Adrenal gland (tissue), 12 donors: ENCODE results near the gene AGPAT3. TPM values are rescaled to one million over a fixed set of nuclear protein-coding genes. Genes with fewer than 3 reads are reported as not detected.

Experiments
- DNase-seq, 7 donors: peaks; one replicate each; pipeline ENCODE4 v3.0.0-alpha.2; 2019 to 2020
- H3K27ac ChIP-seq, 5 donors: fragments of 200-600 bp; sonication (generic) in 4 of 5; 1 replicate in 3 of 5; 2 replicates in 2 of 5; pipeline versions ENCODE4 v1.5.1 to v1.8.0; 2016 to 2020; ENCODE audit warnings: mild to moderate bottlenecking in 1 of 5
- H3K27me3 ChIP-seq: fragments of 200-600 bp; 2 replicates; pipeline ENCODE4 v1.8.0; 2021
- H3K36me3 ChIP-seq, 2 donors: fragments of 200-600 bp; replicated peaks in 1 of 2; 1 replicate in 1 of 2; 2 replicates in 1 of 2; pipeline versions ENCODE4 v1.5.1 to v1.8.0; 2018 to 2022
- H3K4me1 ChIP-seq, 2 donors: fragments of 200-600 bp; replicated peaks in 1 of 2; 1 replicate in 1 of 2; 2 replicates in 1 of 2; pipeline versions ENCODE4 v1.5.1 to v1.8.0; 2018 to 2021
- H3K4me3 ChIP-seq, 4 donors: fragments of 200-600 bp; sonication (generic) in 3 of 4; one replicate each; pipeline ENCODE4 v1.5.1; 2016 to 2018
- H3K9me3 ChIP-seq, 3 donors: fragments of 200-600 bp; sonication (generic) in 1 of 3; replicated peaks in 1 of 3; 1 replicate in 2 of 3; 2 replicates in 1 of 3; pipeline versions ENCODE4 v1.5.1 to v1.8.0; 2016 to 2021
- CTCF ChIP-seq, 6 experiments: fragments of 450-650 bp in 4 of 6; fragments of 200-600 bp in 2 of 6; sonication (generic) in 1 of 6; IDR thresholded peaks; 1 replicate in 5 of 6; 2 replicates in 1 of 6; pipeline versions ENCODE4 v1.5.1 to v1.8.0; 2016 to 2021; ENCODE audit warnings: antibody characterized with exemption in 6 of 6, mild to moderate bottlenecking in 2 of 6, moderate library complexity in 1 of 6
- POLR2A ChIP-seq, 2 donors: fragments of 450-650 bp; IDR thresholded peaks; one replicate each; pipeline ENCODE4 v1.6.1; 2017; ENCODE audit warnings: antibody characterized with exemption in 2 of 2, mild to moderate bottlenecking in 2 of 2, moderate library complexity in 1 of 2
- WGBS, 4 donors: extraction: QIAGEN DNeasy Blood & Tissue Kit in 2 of 4; methylation state at CpG; one replicate each; pipeline versions ENCODE4 v1.1.5 to v1.1.7; 2013 to 2017; 5-methylcytosine and 5-hydroxymethylcytosine counted together
- intact Hi-C, 2 donors: fragments of 100-400 bp; cut with DNase I; formaldehyde crosslinking; loops; one replicate each; pipeline versions ENCODE4 v1.14.1 to v1.15.0; 2022 to 2023
- polyA plus RNA-seq, 3 donors: library from polyadenylated mRNA; stranded (reverse); fragments of 200-250 nt in 2 of 3; fragments of 350-450 nt in 1 of 3; fragmentation: Illumina TruSeq in 1 of 3; extraction: RNeasy Lipid Tissue Mini Kit (QIAGEN cat#74804) in 1 of 3; gene quantifications; one replicate each; pipeline ENCODE4 v1.2.3, GENCODE V29; 2013 to 2014
- total RNA-seq, 9 donors: library from RNA; depleted of rRNA in 4 of 9; stranded (reverse); fragments of >200 nt in 4 of 9; fragments of 120-200 nt in 1 of 9; fragmentation: NEBNext Ultra II Directional in 1 of 9; extraction: Animal tissue kit (Norgen Biotek cat#: 25700) in 1 of 9; gene quantifications; one replicate each; pipeline versions ENCODE4 v1.1.0 to v1.2.4, GENCODE V29; 2013 to 2023
- donor health status: healthy with polysubstance abuse.
- donor health status: Bipolar disorder and iron deficiency.
- donor health status: DM: yes; HTN: yes; CAD: no.
- donor health status: DM: no; HTN: no; CAD: no.
- donor health status: DM: no; HTN: no; CAD: no.
- donor health status: DM: yes; HTN: yes; CAD: no.

The AGPAT3 gene
- total and polyA plus RNA-seq, 12 donors: 25.3 to 88.9 (median 47.8) TPM

GRCh38 chr21:43919871-43920801 lies 55.1 kb downstream of the AGPAT3 start:
- no peaks in the 10 kb centered on the region for H3K27me3 ChIP-seq
- no peaks in the 10 kb centered on the region for H3K36me3 ChIP-seq
- no peak overlapping the region for H3K27ac ChIP-seq
- intact Hi-C loops: no loop called here
- 80 to 81% (median 80%) methylated on average over 14 to 25 of the region's 25 CpGs for WGBS, 4 donors
- DNase-seq: no peak
- H3K4me3 ChIP-seq: no peak overlapping the region
- H3K9me3 ChIP-seq: no peaks in the 10 kb centered on the region
- TF ChIP-seq CTCF (IDR thresholded peaks at IDR 0.05) (no peak), POLR2A (IDR thresholded peaks at IDR 0.05) (no peak)
- peaks cover 0 to 8% of the 10 kb centered on the region in 2 donors for H3K4me1 ChIP-seq

GRCh38 chr21:43921571-43921978 lies 56.6 kb downstream of the AGPAT3 start:
- WGBS, 4 donors: 88 to 95% (median 91%) methylated on average over 10 of the region's 10 CpGs
- Histone ChIP-seq H3K27ac (no peak overlapping the region), H3K4me3 (no peak overlapping the region), H3K36me3 (no peaks in the 10 kb centered on the region), H3K27me3 (no peaks in the 10 kb centered on the region), H3K4me1 (peaks cover 0 to under 1% of the 10 kb centered on the region in 2 donors), H3K9me3 (no peaks in the 10 kb centered on the region)
- TF ChIP-seq POLR2A (IDR thresholded peaks at IDR 0.05): no peak
- DNase-seq: no peak
- intact Hi-C loops: no loop called here

GRCh38 chr21:43921979-43922945 lies 57.2 kb downstream of the AGPAT3 start:
- no peak for TF ChIP-seq CTCF (IDR thresholded peaks at IDR 0.05)
- no peak for TF ChIP-seq POLR2A (IDR thresholded peaks at IDR 0.05)
- intact Hi-C loops: no loop called here
- WGBS, 4 donors: 69 to 79% (median 75%) methylated on average over 20 to 27 of the region's 27 CpGs
- no peaks in the 10 kb centered on the region for H3K27me3 ChIP-seq
- no peak overlapping the region for H3K27ac ChIP-seq
- no peak for DNase-seq
- H3K36me3 ChIP-seq: no peaks in the 10 kb centered on the region
- no peaks in the 10 kb centered on the region for H3K9me3 ChIP-seq
- H3K4me1 ChIP-seq: no peaks in the 10 kb centered on the region
- H3K4me3 ChIP-seq: no peak overlapping the region

GRCh38 chr21:43922949-43923348 lies 57.9 kb downstream of the AGPAT3 start:
- intact Hi-C loops: no loop called here

More at GRCh38 chr21:43922949-43923348, 57.9 kb downstream of the AGPAT3 start:
- DNase-seq: no peak
- no peaks in the 10 kb centered on the region for H3K4me1 ChIP-seq
- H3K9me3 ChIP-seq: no peaks in the 10 kb centered on the region
- H3K36me3 ChIP-seq: no peaks in the 10 kb centered on the region
- TF ChIP-seq CTCF (IDR thresholded peaks at IDR 0.05) (no peak), POLR2A (IDR thresholded peaks at IDR 0.05) (no peak)
- H3K4me3 ChIP-seq: no peak overlapping the region
- WGBS, 4 donors: 72 to 97% (median 85%) methylated on average over 6 to 11 of the region's 11 CpGs
- no peak overlapping the region for H3K27ac ChIP-seq
- no peaks in the 10 kb centered on the region for H3K27me3 ChIP-seq
